ENCODE results near the gene EIF2S1. TPM values are rescaled to one million over a fixed set of nuclear protein-coding genes. Genes with fewer than 3 reads are reported as not detected.

The EIF2S1 gene
- total and polyA plus RNA-seq, 4 donors: 22.5 to 109 (median 58.5) TPM

DNA sequence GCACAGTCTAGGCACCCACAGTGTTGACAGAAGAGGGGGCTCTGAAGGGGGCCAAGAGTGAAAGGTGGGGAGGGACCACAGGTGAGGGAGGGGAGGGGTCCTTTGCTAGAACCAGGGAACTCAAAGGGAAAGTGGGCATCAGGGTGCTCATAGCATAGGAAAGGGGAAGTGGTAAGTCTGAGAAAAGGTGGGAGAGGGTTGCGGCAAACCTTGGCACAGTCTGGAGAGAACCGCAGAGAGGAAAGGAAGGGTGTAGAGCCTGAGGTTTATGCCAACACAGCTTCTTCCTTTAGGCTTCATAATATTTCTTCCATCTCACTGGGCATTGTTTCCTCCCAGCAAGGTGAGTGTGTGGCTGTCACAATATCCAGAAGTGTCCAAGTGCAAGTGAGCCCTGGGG is 63.3 kb downstream of the EIF2S1 start:
- H3K36me3 ChIP-seq (ENCODE audit: control insufficient read depth in 4 of 4, insufficient read depth in 4 of 4, low read length in 4 of 4): no peaks in the 10 kb centered on the region
- TF ChIP-seq, protein P1, sequence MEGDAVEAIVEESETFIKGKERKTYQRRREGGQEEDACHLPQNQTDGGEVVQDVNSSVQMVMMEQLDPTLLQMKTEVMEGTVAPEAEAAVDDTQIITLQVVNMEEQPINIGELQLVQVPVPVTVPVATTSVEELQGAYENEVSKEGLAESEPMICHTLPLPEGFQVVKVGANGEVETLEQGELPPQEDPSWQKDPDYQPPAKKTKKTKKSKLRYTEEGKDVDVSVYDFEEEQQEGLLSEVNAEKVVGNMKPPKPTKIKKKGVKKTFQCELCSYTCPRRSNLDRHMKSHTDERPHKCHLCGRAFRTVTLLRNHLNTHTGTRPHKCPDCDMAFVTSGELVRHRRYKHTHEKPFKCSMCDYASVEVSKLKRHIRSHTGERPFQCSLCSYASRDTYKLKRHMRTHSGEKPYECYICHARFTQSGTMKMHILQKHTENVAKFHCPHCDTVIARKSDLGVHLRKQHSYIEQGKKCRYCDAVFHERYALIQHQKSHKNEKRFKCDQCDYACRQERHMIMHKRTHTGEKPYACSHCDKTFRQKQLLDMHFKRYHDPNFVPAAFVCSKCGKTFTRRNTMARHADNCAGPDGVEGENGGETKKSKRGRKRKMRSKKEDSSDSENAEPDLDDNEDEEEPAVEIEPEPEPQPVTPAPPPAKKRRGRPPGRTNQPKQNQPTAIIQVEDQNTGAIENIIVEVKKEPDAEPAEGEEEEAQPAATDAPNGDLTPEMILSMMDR (IDR thresholded peaks at IDR 0.05; ENCODE audit: control extremely low read depth, extremely low read depth): no peak
- H3K4me1 ChIP-seq (ENCODE audit: control insufficient read depth in 5 of 5, insufficient read depth in 5 of 5, low read length in 5 of 5): no peaks in the 10 kb centered on the region
- no peak overlapping the region for H3K4me3 ChIP-seq
- H3K9me3 ChIP-seq (ENCODE audit: control insufficient read depth in 4 of 4, insufficient read depth in 3 of 4, low read length in 3 of 4): no peaks in the 10 kb centered on the region
- no peaks in the 10 kb centered on the region for H3K27me3 ChIP-seq (ENCODE audit: control insufficient read depth in 3 of 3, insufficient read depth in 3 of 3, low read length in 2 of 3)
- H3K27ac ChIP-seq (ENCODE audit: low read depth in 1 of 2, low read length in 1 of 2): no peak overlapping the region
- DNase-seq (no peak), ATAC-seq (ENCODE audit: insufficient read depth, low FRiP score) (no peak)
- 24 to 61% methylated on average over 2 of the region's 2 CpGs for WGBS, 2 donors
- no peak overlapping the region for H3K9ac ChIP-seq (ENCODE audit: insufficient read depth in 1 of 2, low read length in 2 of 2)

DNA sequence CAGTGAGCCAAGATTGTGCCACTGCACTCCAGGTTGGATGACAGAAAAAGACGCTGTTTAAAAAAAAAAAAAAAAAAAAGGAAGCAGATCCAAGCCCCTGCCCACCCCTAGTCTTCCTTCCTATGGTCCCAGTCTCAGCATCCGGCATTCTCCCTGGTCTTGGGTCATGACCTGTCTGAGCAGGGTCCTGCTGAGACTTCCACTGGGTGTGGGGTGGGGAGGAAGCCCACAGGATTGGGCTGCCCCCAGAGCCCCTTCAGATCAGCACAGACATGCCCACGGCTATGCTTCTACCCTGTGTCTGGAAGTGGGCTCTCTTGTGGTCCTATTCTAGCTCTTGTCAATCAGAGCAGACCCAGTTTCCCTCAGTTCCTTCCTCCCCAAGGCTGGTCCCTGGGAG is 64.4 kb downstream of the EIF2S1 start:
- H3K9me3 ChIP-seq (ENCODE audit: control insufficient read depth in 4 of 4, insufficient read depth in 3 of 4, low read length in 3 of 4): no peaks in the 10 kb centered on the region
- no peak for DNase-seq
- TF ChIP-seq, protein P1 (IDR thresholded peaks at IDR 0.05; ENCODE audit: control extremely low read depth, extremely low read depth): no peak
- WGBS, 2 donors: 8 to 29% methylated on average over 3 of the region's 3 CpGs
- no peaks in the 10 kb centered on the region for H3K4me1 ChIP-seq (ENCODE audit: control insufficient read depth in 5 of 5, insufficient read depth in 5 of 5, low read length in 5 of 5)
- no peak overlapping the region for H3K4me3 ChIP-seq
- H3K36me3 ChIP-seq (ENCODE audit: control insufficient read depth in 4 of 4, insufficient read depth in 4 of 4, low read length in 4 of 4): no peaks in the 10 kb centered on the region
- no peak overlapping the region for H3K9ac ChIP-seq (ENCODE audit: insufficient read depth in 1 of 2, low read length in 2 of 2)
- H3K27me3 ChIP-seq (ENCODE audit: control insufficient read depth in 3 of 3, insufficient read depth in 3 of 3, low read length in 2 of 3): no peaks in the 10 kb centered on the region
- no peak for ATAC-seq (ENCODE audit: insufficient read depth, low FRiP score)
- H3K27ac ChIP-seq (ENCODE audit: low read depth in 1 of 2, low read length in 1 of 2): no peak overlapping the region

DNA sequence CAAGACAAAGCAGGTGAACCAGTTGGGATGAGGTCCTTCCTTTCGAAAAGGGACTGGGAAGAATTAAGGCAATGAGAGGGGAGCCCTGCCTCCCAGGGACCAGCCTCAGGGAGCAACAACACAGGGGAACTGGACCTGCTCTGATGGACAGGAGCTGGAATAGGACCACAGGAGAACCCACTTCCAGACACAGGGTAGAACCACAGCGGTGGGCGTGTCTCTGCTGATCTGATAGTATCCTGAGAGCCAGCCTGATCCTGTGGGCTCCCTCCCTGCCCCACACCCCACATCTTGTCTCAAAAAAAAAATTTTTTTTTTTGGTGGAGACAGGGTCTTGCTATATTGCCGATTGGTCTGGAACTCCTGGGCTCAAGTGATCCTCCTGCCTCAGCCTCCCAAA is 65.5 kb downstream of the EIF2S1 start:
- Histone ChIP-seq H3K36me3 (ENCODE audit: control insufficient read depth in 4 of 4, insufficient read depth in 4 of 4, low read length in 4 of 4) (no peaks in the 10 kb centered on the region), H3K27ac (ENCODE audit: low read depth in 1 of 2, low read length in 1 of 2) (no peak overlapping the region), H3K4me1 (ENCODE audit: control insufficient read depth in 5 of 5, insufficient read depth in 5 of 5, low read length in 5 of 5) (no peaks in the 10 kb centered on the region), H3K27me3 (ENCODE audit: control insufficient read depth in 3 of 3, insufficient read depth in 3 of 3, low read length in 2 of 3) (no peaks in the 10 kb centered on the region), H3K9me3 (ENCODE audit: control insufficient read depth in 4 of 4, insufficient read depth in 3 of 4, low read length in 3 of 4) (no peaks in the 10 kb centered on the region), H3K4me3 (no peak overlapping the region), H3K9ac (ENCODE audit: insufficient read depth in 1 of 2, low read length in 2 of 2) (no peak overlapping the region)
- ATAC-seq (ENCODE audit: insufficient read depth, low FRiP score) (no peak), DNase-seq (no peak)
- WGBS, 2 donors: 72 to 85% methylated on average over 4 of the region's 4 CpGs
- TF ChIP-seq, protein P1 (IDR thresholded peaks at IDR 0.05; ENCODE audit: control extremely low read depth, extremely low read depth): no peak

DNA sequence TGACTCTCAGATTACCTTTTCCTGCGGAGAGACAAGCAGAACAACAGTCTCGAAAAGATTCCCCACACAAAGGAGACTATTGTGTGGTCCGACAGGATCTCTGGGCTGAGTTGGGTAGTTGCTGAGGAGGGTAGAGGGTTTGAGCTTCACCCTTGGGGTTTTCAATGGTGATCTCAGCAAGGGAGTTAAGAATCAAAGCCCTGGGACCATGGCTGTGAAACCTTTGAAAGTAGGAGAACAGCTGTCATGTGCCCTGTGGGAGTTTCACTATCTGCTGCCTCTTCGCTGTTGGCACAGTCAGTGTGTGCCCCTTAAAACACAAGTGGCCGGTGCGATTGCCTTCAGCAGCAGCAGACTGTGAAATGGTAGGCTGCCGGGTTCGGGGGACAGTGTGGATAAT is 66.0 kb downstream of the EIF2S1 start:
- WGBS, 2 donors: 80 to 84% methylated on average over 8 of the region's 8 CpGs
- H3K27ac ChIP-seq (ENCODE audit: low read depth in 1 of 2, low read length in 1 of 2): no peak overlapping the region
- no peak overlapping the region for H3K9ac ChIP-seq (ENCODE audit: insufficient read depth in 1 of 2, low read length in 2 of 2)
- H3K4me3 ChIP-seq: no peak overlapping the region
- no peaks in the 10 kb centered on the region for H3K36me3 ChIP-seq (ENCODE audit: control insufficient read depth in 4 of 4, insufficient read depth in 4 of 4, low read length in 4 of 4)
- TF ChIP-seq, protein P1 (IDR thresholded peaks at IDR 0.05; ENCODE audit: control extremely low read depth, extremely low read depth): no peak
- no peaks in the 10 kb centered on the region for H3K9me3 ChIP-seq (ENCODE audit: control insufficient read depth in 4 of 4, insufficient read depth in 3 of 4, low read length in 3 of 4)
- no peak for DNase-seq
- H3K4me1 ChIP-seq (ENCODE audit: control insufficient read depth in 5 of 5, insufficient read depth in 5 of 5, low read length in 5 of 5): no peaks in the 10 kb centered on the region
- no peaks in the 10 kb centered on the region for H3K27me3 ChIP-seq (ENCODE audit: control insufficient read depth in 3 of 3, insufficient read depth in 3 of 3, low read length in 2 of 3)
- no peak for ATAC-seq (ENCODE audit: insufficient read depth, low FRiP score)
